Measurements from ENCODE around the gene MAN1A2.
"Not testable (repeated sequence)": the region's sequence is repeated elsewhere in the genome, so short reads cannot be mapped to it uniquely, and the experiment has no call there.

Gene MAN1A2

GRCh38 chr1:117367046-117368025, at the start of gene MAN1A2:
Gene MAN1A2, plus strand, starts transcription at chr1:117367449. Its CDS starts 735 bp downstream, at chr1:117368184.
- in situ Hi-C loops (cut with MboI; ENCODE audit: low sequenced_read_pairs), result no loop called here

- in situ Hi-C loops (cut with MboI; ENCODE audit: low sequenced_read_pairs), result no loop called here
These were observed 49.2 kb upstream of the MAN1A2 start for GRCh38 chr1:117318011-117318410.

- in situ Hi-C loops (cut with MboI; ENCODE audit: low sequenced_read_pairs), result no loop called here
These were observed 48.8 kb upstream of the MAN1A2 start for GRCh38 chr1:117318426-117318825.

- in situ Hi-C loops (cut with MboI; ENCODE audit: low sequenced_read_pairs), result no loop called here
These were observed 46.7 kb upstream of the MAN1A2 start for GRCh38 chr1:117320515-117320914.

- in situ Hi-C loops (cut with MboI; ENCODE audit: low sequenced_read_pairs), result no loop called here
These were observed 45.3 kb upstream of the MAN1A2 start for GRCh38 chr1:117321680-117322609.

GRCh38 chr1:117324357-117324756, 42.9 kb upstream of the MAN1A2 start:
- in situ Hi-C loops (cut with MboI; ENCODE audit: low sequenced_read_pairs), result no loop called here

GRCh38 chr1:117326035-117326434, 41.2 kb upstream of the MAN1A2 start:
- in situ Hi-C loops (cut with MboI; ENCODE audit: low sequenced_read_pairs), result not testable (repeated sequence)

- in situ Hi-C loops (cut with MboI; ENCODE audit: low sequenced_read_pairs), result no loop called here
These were observed 40.2 kb upstream of the MAN1A2 start for GRCh38 chr1:117327011-117327410.

GRCh38 chr1:117335376-117336086, 31.7 kb upstream of the MAN1A2 start:
- in situ Hi-C loops (cut with MboI; ENCODE audit: low sequenced_read_pairs), result no loop called here

- in situ Hi-C loops (cut with MboI; ENCODE audit: low sequenced_read_pairs), result no loop called here
These were observed 31.0 kb upstream of the MAN1A2 start for GRCh38 chr1:117336088-117336817.

- in situ Hi-C loops (cut with MboI; ENCODE audit: low sequenced_read_pairs), result no loop called here
These were observed 27.2 kb upstream of the MAN1A2 start for GRCh38 chr1:117339866-117340700.

- in situ Hi-C loops (cut with MboI; ENCODE audit: low sequenced_read_pairs), result no loop called here
These were observed 26.1 kb upstream of the MAN1A2 start for GRCh38 chr1:117341123-117341522.

GRCh38 chr1:117342397-117342796, 24.9 kb upstream of the MAN1A2 start:
- in situ Hi-C loops (cut with MboI; ENCODE audit: low sequenced_read_pairs), result no loop called here

- in situ Hi-C loops (cut with MboI; ENCODE audit: low sequenced_read_pairs), result no loop called here
These were observed 20.9 kb upstream of the MAN1A2 start for GRCh38 chr1:117346206-117346928.

- in situ Hi-C loops (cut with MboI; ENCODE audit: low sequenced_read_pairs), result no loop called here
These were observed 19.3 kb upstream of the MAN1A2 start for GRCh38 chr1:117347907-117348306.

GRCh38 chr1:117352695-117353094, 14.6 kb upstream of the MAN1A2 start:
- in situ Hi-C loops (cut with MboI; ENCODE audit: low sequenced_read_pairs), result not testable (repeated sequence)

- in situ Hi-C loops (cut with MboI; ENCODE audit: low sequenced_read_pairs), result not testable (repeated sequence)
These were observed 9.2 kb upstream of the MAN1A2 start for GRCh38 chr1:117357833-117358603.

- in situ Hi-C loops (cut with MboI; ENCODE audit: low sequenced_read_pairs), result not testable (repeated sequence)
These were observed 8.7 kb upstream of the MAN1A2 start for GRCh38 chr1:117358604-117358887.
